ENCODE results near the gene TLR7.

- TF ChIP-seq FOXA1 (IDR thresholded peaks at IDR 0.05): no peak
- TF ChIP-seq SP1 (IDR thresholded peaks at IDR 0.05): no peak
- TF ChIP-seq BHLHE40 (IDR thresholded peaks at IDR 0.05; ENCODE audit: borderline replicate concordance): no peak
- no peak for TF ChIP-seq SUZ12 (IDR thresholded peaks at IDR 0.05)
- no peak for TF ChIP-seq FOXM1 (IDR thresholded peaks at IDR 0.05; ENCODE audit: borderline replicate concordance)
- TF ChIP-seq PKNOX1 (IDR thresholded peaks at IDR 0.05): no peak
- no peak for TF ChIP-seq NFRKB (IDR thresholded peaks at IDR 0.05)
- no peak for TF ChIP-seq TARDBP (IDR thresholded peaks at IDR 0.05)
- no peak for TF ChIP-seq ELF4 (IDR thresholded peaks at IDR 0.05)
These were observed 27.5 kb downstream of the TLR7 start for GRCh38 chrX:12894074-12895030.
